HK-2 (cell line): ENCODE data around the gene SAMHD1.
"Not testable (repeated sequence)": the region's sequence is repeated elsewhere in the genome, so short reads cannot be mapped to it uniquely, and the experiment has no call there.

Experiments used
- DNase-seq: peaks from one replicate; pipeline ENCODE4 v3.0.0-alpha.2; 2018; ENCODE audit not compliant: unreplicated experiment

SAMHD1 gene

GRCh38 chr20:36956016-36956415 is 4.5 kb upstream of the SAMHD1 start:
- DNase-seq, result no peak

GRCh38 chr20:36951979-36952738 is 651 bp upstream of the SAMHD1 start:
- no peak for DNase-seq

GRCh38 chr20:36950414-36951197 is 902 bp downstream of the SAMHD1 start:
- DNase-seq, result peak; percentile 31

GRCh38 chr20:36941401-36941835 is 10.1 kb downstream of the SAMHD1 start:
- DNase-seq, result no peak

- no peak for DNase-seq
Measured at GRCh38 chr20:36937402-36937770, 14.1 kb downstream of the SAMHD1 start.

GRCh38 chr20:36936761-36937401 is 14.6 kb downstream of the SAMHD1 start:
- not testable (repeated sequence) for DNase-seq

GRCh38 chr20:36936341-36936740 is 15.2 kb downstream of the SAMHD1 start:
- DNase-seq, result no peak

GRCh38 chr20:36933571-36933970 is 17.9 kb downstream of the SAMHD1 start:
- not testable (repeated sequence) for DNase-seq

GRCh38 chr20:36932476-36933426 is 18.8 kb downstream of the SAMHD1 start:
- no peak for DNase-seq

GRCh38 chr20:36932067-36932466 is 19.4 kb downstream of the SAMHD1 start:
- not testable (repeated sequence) for DNase-seq

- DNase-seq, result no peak
Measured at GRCh38 chr20:36929691-36930090, 21.8 kb downstream of the SAMHD1 start.

GRCh38 chr20:36929290-36929689 is 22.2 kb downstream of the SAMHD1 start:
- peak; percentile 18 for DNase-seq

GRCh38 chr20:36927704-36928103 is 23.8 kb downstream of the SAMHD1 start:
- no peak for DNase-seq

GRCh38 chr20:36926653-36927200 is 24.8 kb downstream of the SAMHD1 start:
- no peak for DNase-seq

GRCh38 chr20:36925234-36925633 is 26.3 kb downstream of the SAMHD1 start:
- no peak for DNase-seq

- peak; percentile 63 for DNase-seq
Measured at GRCh38 chr20:36924167-36925045, 27.1 kb downstream of the SAMHD1 start.

GRCh38 chr20:36920334-36920730 is 31.2 kb downstream of the SAMHD1 start:
- DNase-seq, result no peak

- DNase-seq, result peak; percentile 10
Measured at GRCh38 chr20:36919715-36920333, 31.7 kb downstream of the SAMHD1 start.

GRCh38 chr20:36917943-36918342 is 33.6 kb downstream of the SAMHD1 start:
- DNase-seq, result no peak

- DNase-seq, result no peak
Measured at GRCh38 chr20:36917240-36917639, 34.3 kb downstream of the SAMHD1 start.
